K562 (cell line): ENCODE data around the gene FAM20C.

Source experiments
- CREB1 ChIP-seq, 2 experiments: sonication (generic) in 1 of 2; formaldehyde crosslinking in 1 of 2; IDR thresholded peaks; 2 replicates each; pipeline versions ENCODE4 v1.6.1 to v1.8.0; 2012 to 2022; ENCODE audit warnings: inconsistent platforms in 1 of 2, mild to moderate bottlenecking in 1 of 2, missing genetic modification reagents in 1 of 2, moderate library complexity in 1 of 2
- CTCF ChIP-seq, 3 experiments: IDR thresholded peaks in 2 of 3; conservative IDR thresholded peaks in 1 of 3; 2 replicates each; pipeline ENCODE4 v1.5.1; 2011 to 2012; ENCODE audit warnings: low read length in 3 of 3, mild to moderate bottlenecking in 3 of 3, control low read depth in 2 of 3, improper control_type of control experiment in 1 of 3, inconsistent platforms in 1 of 3, low read depth in 1 of 3, mixed read lengths in 1 of 3, moderate library complexity in 1 of 3; ENCODE audit not compliant: insufficient read depth in 2 of 3
- E2F1 ChIP-seq: sonication (generic); formaldehyde crosslinking; IDR thresholded peaks from 2 replicates; pipeline ENCODE4 v1.8.1; 2023; ENCODE audit warnings: mild to moderate bottlenecking, missing genetic modification reagents, moderate library complexity
- ESRRA ChIP-seq: fragments of 450-650 bp; IDR thresholded peaks from 2 replicates; pipeline ENCODE4 v1.6.1; 2014; ENCODE audit warnings: low read depth, mild to moderate bottlenecking, moderate library complexity, borderline replicate concordance
- EZH2 ChIP-seq: IDR thresholded peaks from 2 replicates; pipeline ENCODE4 v1.6.1; 2012; ENCODE audit warnings: low read depth, mild to moderate bottlenecking, inconsistent platforms, low read length, borderline replicate concordance
- HLTF ChIP-seq: fragments of 450-650 bp; IDR thresholded peaks from 2 replicates; pipeline ENCODE4 v1.6.1; 2016
- HNRNPUL1 ChIP-seq: fragments of 200-400 bp; formaldehyde crosslinking; IDR thresholded peaks from 2 replicates; pipeline ENCODE4 v1.6.1; 2017; ENCODE audit warnings: low read length
- PHF21A ChIP-seq: fragments of 450-650 bp; IDR thresholded peaks from 2 replicates; pipeline ENCODE4 v1.6.1; 2017; ENCODE audit warnings: low read depth, borderline replicate concordance
- REST ChIP-seq, 2 experiments: fragments of 450-650 bp; formaldehyde crosslinking in 1 of 2; IDR thresholded peaks; 2 replicates each; pipeline versions ENCODE4 v1.4.0 to v1.6.1; 2014 to 2020; ENCODE audit warnings: mild to moderate bottlenecking in 2 of 2, borderline replicate concordance in 1 of 2, low read depth in 1 of 2
- TAF9B ChIP-seq: fragments of 450-650 bp; IDR thresholded peaks from 2 replicates; pipeline ENCODE4 v1.6.1; 2018; ENCODE audit warnings: mild to moderate bottlenecking; ENCODE audit not compliant: partially characterized antibody

GRCh38 chr7:230274-230673 is 37.9 kb downstream of the FAM20C start:
- TF ChIP-seq PHF21A (no peak), HNRNPUL1 (no peak), E2F1 (CRISPR knock-in tag) (no peak), ESRRA (no peak), HLTF (no peak), TAF9B (no peak), CREB1 (IDR thresholded peaks at IDR 0.05) (no peak), CREB1 (CRISPR knock-in tag; IDR thresholded peaks at IDR 0.05) (no peak), CTCF (IDR thresholded peaks at IDR 0.05 in 2 of 3, conservative IDR thresholded peaks at IDR 0.05 in 1 of 3; ENCODE audit: insufficient read depth in 2 of 3, low read depth in 1 of 3, low read length in 3 of 3) (no peak), EZH2 (no peak), REST (IDR thresholded peaks at IDR 0.05; ENCODE audit: borderline replicate concordance) (no peak), REST (CRISPR knock-in tag; IDR thresholded peaks at IDR 0.05; ENCODE audit: low read depth) (no peak)
